Transverse colon (tissue), 4 donors: ENCODE results near the gene SNX27. TPM values are rescaled to one million over a fixed set of nuclear protein-coding genes. Genes with fewer than 3 reads are reported as not detected.

Experiments used
- DNase-seq: peaks from one replicate; pipeline ENCODE4 v3.0.0-alpha.2; 2019
- H3K27ac ChIP-seq, 4 donors: fragments of 200-600 bp; sonication (generic); 2 replicates each; pipeline ENCODE4 v1.5.1; 2016 to 2018; ENCODE audit warnings: inconsistent platforms in 4 of 4
- H3K27me3 ChIP-seq: fragments of 200-600 bp; sonication (generic); 2 replicates; pipeline ENCODE4 v1.5.1; 2017; ENCODE audit warnings: inconsistent platforms
- H3K36me3 ChIP-seq, 4 donors: fragments of 200-600 bp; sonication (generic); 2 replicates each; pipeline ENCODE4 v1.5.1; 2017 to 2019; ENCODE audit warnings: inconsistent platforms in 4 of 4
- H3K4me1 ChIP-seq, 4 donors: fragments of 200-600 bp; sonication (generic); 2 replicates each; pipeline ENCODE4 v1.5.1; 2017 to 2020; ENCODE audit warnings: inconsistent platforms in 4 of 4
- H3K4me3 ChIP-seq, 4 donors: fragments of 200-600 bp; sonication (generic); 1 replicate in 1 of 4; 2 replicates in 3 of 4; pipeline versions ENCODE4 v1.5.1 to v1.6.1; 2017 to 2019; ENCODE audit warnings: inconsistent platforms in 4 of 4
- H3K9me3 ChIP-seq, 2 donors: fragments of 200-600 bp; sonication (generic); 2 replicates each; pipeline ENCODE4 v1.5.1; 2017 to 2019; ENCODE audit warnings: inconsistent platforms in 2 of 2
- CTCF ChIP-seq, 5 experiments: fragments of 200-600 bp in 3 of 5; fragments of 450-650 bp in 2 of 5; sonication (generic) in 3 of 5; IDR thresholded peaks; 1 replicate in 2 of 5; 2 replicates in 3 of 5; pipeline ENCODE4 v1.5.1; 2016 to 2017; ENCODE audit warnings: antibody characterized with exemption in 5 of 5, inconsistent platforms in 3 of 5, mild to moderate bottlenecking in 2 of 5, moderate library complexity in 1 of 5
- EP300 ChIP-seq: sonication (generic); formaldehyde crosslinking; IDR thresholded peaks from one replicate; pipeline ENCODE4 v1.6.1; 2017; ENCODE audit warnings: antibody characterized with exemption, low read depth
- POLR2A ChIP-seq: fragments of 450-650 bp; IDR thresholded peaks from one replicate; pipeline ENCODE4 v1.6.1; 2016; ENCODE audit warnings: antibody characterized with exemption, mild to moderate bottlenecking, moderate library complexity
- POLR2AphosphoS5 ChIP-seq, 3 donors: sonication (generic); formaldehyde crosslinking; IDR thresholded peaks; one replicate each; pipeline ENCODE4 v1.6.1; 2016; ENCODE audit warnings: antibody characterized with exemption in 3 of 3
- WGBS, 2 donors: methylation state at CpG; one replicate each; pipeline ENCODE4 v1.1.5; 2018; ENCODE audit warnings: low coverage in 1 of 2; 5-methylcytosine and 5-hydroxymethylcytosine counted together
- in situ Hi-C, 4 donors: fragments of 200-750 bp; cut with MboI; loops; one replicate each; pipeline versions ENCODE4 v1.15.0 to v1.15.1; 2017; ENCODE audit warnings: low sequenced_read_pairs in 3 of 4, low pct_ligation_motif_present in 1 of 4, low pct_unique_long_range_greater_than_20kb in 1 of 4
- intact Hi-C: fragments of 100-400 bp; cut with DNase I; formaldehyde crosslinking; loops from one replicate; pipeline ENCODE4 v1.15.1; 2023; ENCODE audit warnings: low total_unique reads
- total RNA-seq, 4 donors: library from RNA; depleted of rRNA; stranded (reverse); fragments of >200 nt; gene quantifications; one replicate each; pipeline ENCODE4 v1.1.0, GENCODE V29; 2016

SNX27 gene
- total RNA-seq, 4 donors from 2014 or later: 11.5 to 37.0 (median 24.6) TPM

- intact Hi-C loops (no loop called here), in situ Hi-C loops (loop anchor here in 1 of 4 donors (25.0 kb wide), 1 partner anchor 154 kb away; no protein-coding TSS in a partner anchor)
- H3K36me3 ChIP-seq: peaks cover 0 to 23% (median 3%) of the 10 kb centered on the region in 4 donors
- peaks cover 0 to 12% (median 6%) of the 10 kb centered on the region in 4 donors for H3K4me1 ChIP-seq
- H3K4me3 ChIP-seq: no peak overlapping the region
- H3K27me3 ChIP-seq: no peaks in the 10 kb centered on the region
- WGBS, 2 donors: 40 to 66% methylated on average over 2 of the region's 2 CpGs
- no peak for TF ChIP-seq CTCF (IDR thresholded peaks at IDR 0.05)
- TF ChIP-seq POLR2A: no peak
- no peak for TF ChIP-seq POLR2AphosphoS5 (IDR thresholded peaks at IDR 0.05)
- TF ChIP-seq EP300: no peak
- no peaks in the 10 kb centered on the region for H3K9me3 ChIP-seq
- no peak overlapping the region for H3K27ac ChIP-seq
- DNase-seq: no peak
Observed at GRCh38 chr1:151583796-151584195, 28.1 kb upstream of the SNX27 start.

- H3K9me3 ChIP-seq: no peaks in the 10 kb centered on the region
- 71 to 83% methylated on average over 2 to 6 of the region's 6 CpGs for WGBS, 2 donors
- intact Hi-C loops: no loop called here
- TF ChIP-seq POLR2AphosphoS5 (IDR thresholded peaks at IDR 0.05): no peak
- no peak for TF ChIP-seq POLR2A
- no peak for TF ChIP-seq EP300
- TF ChIP-seq CTCF (IDR thresholded peaks at IDR 0.05): no peak
- H3K27me3 ChIP-seq: no peaks in the 10 kb centered on the region
- peaks cover 0 to 12% (median 6%) of the 10 kb centered on the region in 4 donors for H3K4me1 ChIP-seq
- H3K4me3 ChIP-seq: no peak overlapping the region
- no peak overlapping the region for H3K27ac ChIP-seq
- in situ Hi-C loops: loop anchor here in 1 of 4 donors (25.0 kb wide), 1 partner anchor 153 kb away; no protein-coding TSS in a partner anchor
- DNase-seq: peak; percentile 48
- peaks cover 0 to 18% (median 2%) of the 10 kb centered on the region in 4 donors for H3K36me3 ChIP-seq
Observed at GRCh38 chr1:151584278-151584677, 27.6 kb upstream of the SNX27 start.

DNA sequence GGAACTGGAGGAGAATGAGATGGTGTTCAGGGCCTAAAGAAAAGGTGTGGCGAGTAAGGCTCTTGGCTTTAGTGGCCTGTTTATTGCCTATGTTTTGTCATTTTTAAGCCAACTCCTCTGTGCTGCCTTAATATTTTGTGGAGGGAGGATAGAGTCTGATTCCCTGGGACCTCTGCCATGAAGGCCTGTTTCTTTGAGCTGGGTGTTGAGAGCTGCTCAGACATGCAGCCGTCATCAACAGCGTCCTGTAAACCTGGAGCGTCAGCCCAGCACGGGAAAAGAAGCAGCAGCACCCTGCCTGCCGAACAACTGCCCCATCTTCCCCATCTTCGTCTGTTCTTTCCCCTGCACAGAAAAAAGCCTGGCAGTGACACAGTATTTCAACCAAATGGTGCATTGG, 27.1 kb upstream of the SNX27 start:
- Histone ChIP-seq H3K4me3 (no peak overlapping the region), H3K36me3 (peaks cover 0 to 13% (median 2%) of the 10 kb centered on the region in 4 donors), H3K4me1 (peaks cover 0 to 12% (median 6%) of the 10 kb centered on the region in 4 donors), H3K27ac (no peak overlapping the region), H3K9me3 (no peaks in the 10 kb centered on the region), H3K27me3 (no peaks in the 10 kb centered on the region)
- WGBS, 2 donors: 80 to 82% methylated on average over 1 to 7 of the region's 7 CpGs
- DNase-seq: no peak
- intact Hi-C loops (no loop called here), in situ Hi-C loops (loop anchor here in 1 of 4 donors (25.0 kb wide), 1 partner anchor 153 kb away; no protein-coding TSS in a partner anchor)
- TF ChIP-seq EP300 (no peak), POLR2A (no peak), POLR2AphosphoS5 (IDR thresholded peaks at IDR 0.05) (no peak), CTCF (IDR thresholded peaks at IDR 0.05) (no peak)

DNA sequence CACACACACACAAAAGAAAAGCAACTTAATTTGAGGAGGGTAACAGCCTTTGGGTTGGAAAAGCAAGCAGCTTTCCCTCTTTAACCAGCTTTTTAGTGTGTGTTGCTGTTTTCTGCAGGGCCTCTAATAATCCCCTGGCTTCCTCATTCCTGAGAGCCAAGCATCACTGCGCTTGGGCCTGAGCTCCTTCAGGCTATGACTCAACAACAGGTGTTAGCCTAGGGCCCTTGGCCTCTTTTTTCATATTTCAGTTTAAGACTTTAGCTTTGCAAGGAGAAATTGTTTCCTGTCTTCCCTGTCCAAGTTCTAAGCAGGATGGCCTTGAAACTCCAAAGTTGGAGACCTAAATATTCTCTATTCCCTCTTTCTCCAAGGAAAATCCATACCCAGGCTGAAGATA, 26.2 kb upstream of the SNX27 start:
- H3K36me3 ChIP-seq: peaks cover 0 to 12% (median 2%) of the 10 kb centered on the region in 4 donors
- no peaks in the 10 kb centered on the region for H3K27me3 ChIP-seq
- WGBS, 2 donors: 44% methylated on average over 1 of the region's 1 CpG; no CpG with 5 or more reads in 1 of the 2 donors
- in situ Hi-C loops: loop anchor here in 1 of 4 donors (25.0 kb wide), 1 partner anchor 152 kb away; no protein-coding TSS in a partner anchor
- TF ChIP-seq EP300 (no peak), POLR2A (no peak), CTCF (IDR thresholded peaks at IDR 0.05) (no peak), POLR2AphosphoS5 (IDR thresholded peaks at IDR 0.05) (no peak)
- no peak for DNase-seq
- intact Hi-C loops: no loop called here
- no peak overlapping the region for H3K4me3 ChIP-seq
- no peaks in the 10 kb centered on the region for H3K9me3 ChIP-seq
- no peak overlapping the region for H3K27ac ChIP-seq
- H3K4me1 ChIP-seq: peaks cover 0 to 12% (median 6%) of the 10 kb centered on the region in 4 donors
